ENCODE results near the gene TMEM120B.

DNA sequence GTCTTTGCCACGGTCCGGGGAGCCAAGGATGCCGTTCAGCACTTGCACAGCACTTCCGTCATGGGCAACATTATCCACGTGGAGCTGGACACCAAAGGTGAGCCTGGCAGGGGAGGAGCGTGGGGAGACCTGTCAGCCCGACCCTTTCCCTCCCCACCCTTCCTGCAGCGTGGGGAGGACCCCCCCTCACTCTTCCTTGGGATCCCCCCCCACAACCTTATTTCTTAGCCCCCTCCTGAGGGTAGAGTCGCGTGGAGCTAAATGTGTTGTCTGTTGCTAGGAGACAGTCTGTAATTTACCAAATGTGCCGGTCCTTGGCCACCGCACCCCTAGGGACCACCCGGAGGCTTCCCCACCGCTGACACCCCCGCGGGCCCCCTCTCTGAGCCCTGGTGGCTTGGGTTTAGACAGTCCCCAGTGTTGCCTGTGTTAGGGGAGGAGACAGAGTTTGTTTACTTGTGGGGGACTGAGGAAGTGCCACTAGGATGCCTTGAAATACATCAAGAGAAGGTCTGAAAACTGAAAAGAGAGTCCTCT, 93.5 kb downstream of the TMEM120B start:
- TF ChIP-seq CTCF (IDR thresholded peaks at IDR 0.05; ENCODE audit: low read depth, low read length) (no peak), EZH2phosphoT487 (IDR thresholded peaks at IDR 0.05; ENCODE audit: low read depth) (no peak)

All from OCI-LY3 (cell line).